ENCODE data around the gene TRAPPC12. TPM values are rescaled to one million over a fixed set of nuclear protein-coding genes. Genes with fewer than 3 reads are reported as not detected.

TRAPPC12 gene
- total RNA-seq, 3 donors from 2014 or later: 52.5 to 89.6 (median 69.2) TPM

DNA sequence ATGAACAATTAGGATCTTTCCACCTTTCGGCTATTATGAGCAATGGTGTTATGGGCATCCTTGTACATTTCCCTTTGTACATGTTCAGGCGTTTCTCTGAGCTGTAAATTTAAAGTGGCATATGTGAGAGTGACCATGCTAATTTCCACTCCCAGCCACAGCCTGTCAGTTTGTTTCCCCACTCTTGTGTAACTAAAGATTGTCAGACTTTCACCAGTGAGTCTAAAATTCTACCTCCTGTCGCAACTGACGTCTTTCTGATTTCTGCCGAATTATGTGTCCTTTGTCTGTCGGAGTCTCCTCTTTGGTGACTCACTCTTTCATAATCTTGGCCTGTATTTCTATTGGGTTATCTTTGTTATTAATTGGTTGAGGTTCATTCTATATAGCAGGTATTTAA lies 50.7 kb downstream of the TRAPPC12 start:
- H3K4me3 ChIP-seq: no peak overlapping the region
- peaks cover 6% of the 10 kb centered on the region for H3K36me3 ChIP-seq
- no peak for DNase-seq (ENCODE audit: low spot score in 2 of 2)
- no peaks in the 10 kb centered on the region for H3K9me3 ChIP-seq
- H3K27me3 ChIP-seq: no peaks in the 10 kb centered on the region
- H3K27ac ChIP-seq: no peak overlapping the region
- intact Hi-C loops (cut with DNase I; ENCODE audit: low total_unique reads): loop anchor here (10.0 kb wide), 1 partner anchor 1165 kb away; no protein-coding TSS in a partner anchor
- TF ChIP-seq POLR2AphosphoS5 (IDR thresholded peaks at IDR 0.05): no peak
- TF ChIP-seq POLR2A (IDR thresholded peaks at IDR 0.05): no peak
- TF ChIP-seq, protein P1, sequence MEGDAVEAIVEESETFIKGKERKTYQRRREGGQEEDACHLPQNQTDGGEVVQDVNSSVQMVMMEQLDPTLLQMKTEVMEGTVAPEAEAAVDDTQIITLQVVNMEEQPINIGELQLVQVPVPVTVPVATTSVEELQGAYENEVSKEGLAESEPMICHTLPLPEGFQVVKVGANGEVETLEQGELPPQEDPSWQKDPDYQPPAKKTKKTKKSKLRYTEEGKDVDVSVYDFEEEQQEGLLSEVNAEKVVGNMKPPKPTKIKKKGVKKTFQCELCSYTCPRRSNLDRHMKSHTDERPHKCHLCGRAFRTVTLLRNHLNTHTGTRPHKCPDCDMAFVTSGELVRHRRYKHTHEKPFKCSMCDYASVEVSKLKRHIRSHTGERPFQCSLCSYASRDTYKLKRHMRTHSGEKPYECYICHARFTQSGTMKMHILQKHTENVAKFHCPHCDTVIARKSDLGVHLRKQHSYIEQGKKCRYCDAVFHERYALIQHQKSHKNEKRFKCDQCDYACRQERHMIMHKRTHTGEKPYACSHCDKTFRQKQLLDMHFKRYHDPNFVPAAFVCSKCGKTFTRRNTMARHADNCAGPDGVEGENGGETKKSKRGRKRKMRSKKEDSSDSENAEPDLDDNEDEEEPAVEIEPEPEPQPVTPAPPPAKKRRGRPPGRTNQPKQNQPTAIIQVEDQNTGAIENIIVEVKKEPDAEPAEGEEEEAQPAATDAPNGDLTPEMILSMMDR (IDR thresholded peaks at IDR 0.05): no peak
- no peaks in the 10 kb centered on the region for H3K4me1 ChIP-seq

DNA sequence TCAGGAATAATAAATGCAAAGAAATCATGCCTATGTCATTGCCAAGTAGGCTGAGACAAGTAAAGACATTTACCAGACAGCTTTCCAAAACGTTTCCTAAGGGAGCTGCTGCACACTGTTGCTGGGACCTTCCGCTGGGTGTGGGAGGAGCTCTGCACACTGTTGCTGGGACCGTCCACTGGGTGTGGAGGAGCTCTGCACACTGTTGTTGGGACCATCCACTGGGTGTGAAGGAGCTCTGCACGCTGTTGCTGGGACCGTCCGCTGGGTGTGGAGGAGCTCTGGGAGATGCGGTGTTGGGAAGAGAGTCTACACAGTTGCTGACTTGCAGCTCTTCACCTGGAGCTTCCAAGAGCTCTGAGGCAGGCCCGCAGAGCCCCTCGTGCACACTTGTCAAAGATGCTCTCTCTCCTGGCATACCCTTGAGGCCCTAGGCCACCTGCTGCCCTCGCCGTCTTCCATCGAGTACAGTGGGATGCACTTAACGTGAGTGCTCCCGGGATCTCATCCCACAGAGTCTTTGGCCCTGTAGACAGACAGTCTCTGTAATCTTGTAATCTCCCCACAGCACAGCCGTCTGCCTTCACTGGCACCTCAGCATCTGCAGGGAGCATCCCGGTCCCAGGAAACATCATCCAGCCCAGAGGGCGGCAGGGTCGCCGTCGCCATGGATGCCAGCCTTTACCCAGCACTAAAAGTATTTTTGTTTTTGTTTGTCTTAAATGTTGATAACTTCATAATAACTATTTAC lies 51.4 kb downstream of the TRAPPC12 start:
- TF ChIP-seq, protein P1 (IDR thresholded peaks at IDR 0.05): no peak
- TF ChIP-seq POLR2AphosphoS5 (IDR thresholded peaks at IDR 0.05): no peak
- TF ChIP-seq POLR2A (IDR thresholded peaks at IDR 0.05): no peak
- Histone ChIP-seq H3K4me1 (no peaks in the 10 kb centered on the region), H3K27ac (no peak overlapping the region), H3K36me3 (peaks cover 6% of the 10 kb centered on the region), H3K9me3 (no peaks in the 10 kb centered on the region), H3K4me3 (no peak overlapping the region), H3K27me3 (no peaks in the 10 kb centered on the region)
- intact Hi-C loops (cut with DNase I; ENCODE audit: low total_unique reads): loop anchor here (10.0 kb wide), 1 partner anchor 1166 kb away; no protein-coding TSS in a partner anchor
- DNase-seq (ENCODE audit: low spot score in 2 of 2): no peak

DNA sequence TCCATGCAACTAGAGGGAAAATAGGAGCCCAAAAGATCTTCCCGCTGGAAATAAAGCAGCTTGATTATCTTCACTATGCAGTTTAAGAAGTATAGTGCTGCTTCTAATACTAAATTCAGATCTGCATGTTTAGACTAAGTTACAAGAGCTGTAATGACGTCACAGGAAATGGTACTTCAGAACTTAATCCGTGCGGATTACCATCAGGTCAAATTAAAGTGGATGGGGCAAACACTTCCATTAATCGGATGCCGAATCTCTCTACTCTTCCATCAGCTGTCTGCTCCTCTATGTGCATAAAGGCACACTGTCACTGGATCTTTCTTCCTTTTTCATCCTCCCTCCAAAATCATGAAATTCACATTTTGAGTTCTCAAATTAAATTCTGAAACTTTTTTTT lies 52.6 kb downstream of the TRAPPC12 start:
- Histone ChIP-seq H3K4me1 (no peaks in the 10 kb centered on the region), H3K4me3 (no peak overlapping the region), H3K27me3 (no peaks in the 10 kb centered on the region), H3K36me3 (peaks cover 6% of the 10 kb centered on the region), H3K27ac (no peak overlapping the region), H3K9me3 (no peaks in the 10 kb centered on the region)
- TF ChIP-seq POLR2AphosphoS5 (IDR thresholded peaks at IDR 0.05): no peak
- intact Hi-C loops (cut with DNase I; ENCODE audit: low total_unique reads): loop anchor here (10.0 kb wide), 1 partner anchor 1167 kb away; no protein-coding TSS in a partner anchor
- DNase-seq (ENCODE audit: low spot score in 2 of 2): no peak

DNA sequence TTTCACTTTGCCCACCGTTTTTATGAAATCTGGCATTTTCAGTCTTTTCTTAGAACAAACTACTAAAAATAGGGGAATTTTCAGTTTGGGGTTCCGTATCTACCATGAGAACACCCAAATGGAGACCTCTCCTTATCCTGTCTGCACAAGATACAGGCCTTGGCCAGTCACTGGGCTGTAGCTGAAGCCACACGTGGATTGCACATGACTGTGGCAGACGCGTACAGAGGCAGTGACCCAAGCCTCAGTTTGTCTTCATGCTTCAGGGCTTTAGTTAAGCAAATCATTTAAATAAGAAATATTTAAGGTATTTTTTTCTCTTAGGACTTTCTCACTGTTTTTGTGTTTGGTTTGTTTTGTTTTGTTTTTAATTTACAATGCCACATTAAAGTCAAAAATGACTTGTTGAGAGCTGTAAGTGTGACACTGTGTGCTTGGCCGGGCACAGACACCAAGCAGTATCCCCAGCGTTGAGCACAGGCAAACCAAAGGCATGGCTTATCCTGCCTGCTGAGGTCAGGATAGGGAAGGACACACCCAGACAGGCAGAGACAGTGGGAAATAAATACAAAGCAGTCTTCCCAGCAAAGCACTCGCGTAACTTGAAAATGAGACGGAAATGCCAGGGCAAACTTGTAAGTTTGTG lies 53.3 kb downstream of the TRAPPC12 start:
- DNase-seq (ENCODE audit: low spot score in 2 of 2): no peak
- intact Hi-C loops (cut with DNase I; ENCODE audit: low total_unique reads): loop anchor here (10.0 kb wide), 1 partner anchor 1168 kb away; no protein-coding TSS in a partner anchor
- no peaks in the 10 kb centered on the region for H3K4me1 ChIP-seq
- H3K4me3 ChIP-seq: no peak overlapping the region
- H3K27me3 ChIP-seq: no peaks in the 10 kb centered on the region
- peaks cover 6% of the 10 kb centered on the region for H3K36me3 ChIP-seq
- TF ChIP-seq, protein P1 (IDR thresholded peaks at IDR 0.05): no peak
- TF ChIP-seq POLR2A (IDR thresholded peaks at IDR 0.05): no peak
- no peak for TF ChIP-seq POLR2AphosphoS5 (IDR thresholded peaks at IDR 0.05)
- H3K9me3 ChIP-seq: no peaks in the 10 kb centered on the region
- H3K27ac ChIP-seq: no peak overlapping the region

DNA sequence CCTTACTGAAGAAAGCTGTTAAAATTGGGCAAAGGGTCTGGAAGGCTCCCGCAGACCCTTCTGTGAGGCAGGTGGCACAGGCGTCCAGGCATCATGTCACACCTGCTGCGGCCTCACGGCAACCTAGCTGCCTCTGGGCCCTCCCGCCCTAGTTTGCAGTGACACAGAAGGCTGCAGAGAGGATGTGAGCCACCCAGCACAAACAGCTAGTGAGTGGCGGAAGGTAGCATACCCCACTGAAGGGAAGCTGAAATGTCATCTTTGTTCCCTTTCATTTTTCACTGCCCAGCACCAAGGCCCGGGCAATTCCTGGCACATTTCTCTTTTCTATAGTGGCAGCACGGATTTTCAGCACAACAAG lies 53.8 kb downstream of the TRAPPC12 start:
- H3K27ac ChIP-seq: no peak overlapping the region
- intact Hi-C loops (cut with DNase I; ENCODE audit: low total_unique reads): loop anchor here (10.0 kb wide), 1 partner anchor 1169 kb away; no protein-coding TSS in a partner anchor
- TF ChIP-seq POLR2A (IDR thresholded peaks at IDR 0.05) (no peak), POLR2AphosphoS5 (IDR thresholded peaks at IDR 0.05) (no peak)
- TF ChIP-seq, protein P1 (IDR thresholded peaks at IDR 0.05): no peak
- H3K4me3 ChIP-seq: no peak overlapping the region
- no peaks in the 10 kb centered on the region for H3K27me3 ChIP-seq
- no peaks in the 10 kb centered on the region for H3K9me3 ChIP-seq
- H3K36me3 ChIP-seq: peaks cover 6% of the 10 kb centered on the region
- DNase-seq (ENCODE audit: low spot score in 2 of 2): no peak
- no peaks in the 10 kb centered on the region for H3K4me1 ChIP-seq
